Measurements from ENCODE around the gene YWHAB.

The YWHAB gene

DNA sequence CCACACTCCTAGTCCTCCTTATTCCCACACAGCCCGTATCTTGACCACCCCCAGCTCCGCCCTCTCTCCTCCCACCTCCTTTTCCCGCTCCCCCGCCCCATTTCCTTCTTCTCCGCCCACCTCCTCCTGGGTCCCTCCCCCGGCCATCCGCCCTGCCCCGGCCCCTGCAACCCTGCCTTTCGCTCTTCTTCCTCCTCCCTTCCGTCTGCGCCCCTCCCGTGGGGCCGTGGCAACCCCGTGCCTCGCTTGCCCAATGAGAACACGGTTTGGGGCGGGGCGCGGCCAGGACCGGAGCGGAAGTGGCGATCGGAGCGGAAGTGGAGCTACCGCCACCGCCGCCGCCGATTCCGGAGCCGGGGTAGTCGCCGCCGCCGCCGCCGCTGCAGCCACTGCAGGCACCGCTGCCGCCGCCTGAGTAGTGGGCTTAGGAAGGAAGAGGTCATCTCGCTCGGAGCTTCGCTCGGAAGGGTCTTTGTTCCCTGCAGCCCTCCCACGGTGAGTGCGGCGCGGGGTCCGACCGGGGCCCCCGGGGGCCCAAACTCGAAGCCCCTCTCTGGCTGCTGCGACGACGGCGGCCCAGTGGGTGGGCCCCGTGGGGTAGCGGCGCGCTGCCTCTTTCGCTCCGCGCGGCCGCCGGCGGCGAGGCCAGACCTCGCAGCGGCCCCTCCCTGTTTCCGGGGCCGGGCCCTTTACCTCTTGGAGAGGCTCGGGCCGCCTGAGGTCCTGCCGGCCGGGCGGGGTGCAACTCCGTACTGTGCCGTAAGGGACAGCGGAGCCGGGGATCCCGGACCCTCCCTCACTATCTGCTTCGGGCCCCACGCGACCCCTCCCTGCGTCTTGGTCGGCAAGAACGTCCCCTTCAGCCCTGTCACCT lies at the start of gene YWHAB:
YWHAB (plus strand) TSS at position 314 of the 874 bp plus-strand sequence. CDS start 15,829 bp downstream, outside the sequence.
- TF ChIP-seq ZFX (IDR thresholded peaks at IDR 0.05) = peak; percentile 52
- TF ChIP-seq, protein P1, sequence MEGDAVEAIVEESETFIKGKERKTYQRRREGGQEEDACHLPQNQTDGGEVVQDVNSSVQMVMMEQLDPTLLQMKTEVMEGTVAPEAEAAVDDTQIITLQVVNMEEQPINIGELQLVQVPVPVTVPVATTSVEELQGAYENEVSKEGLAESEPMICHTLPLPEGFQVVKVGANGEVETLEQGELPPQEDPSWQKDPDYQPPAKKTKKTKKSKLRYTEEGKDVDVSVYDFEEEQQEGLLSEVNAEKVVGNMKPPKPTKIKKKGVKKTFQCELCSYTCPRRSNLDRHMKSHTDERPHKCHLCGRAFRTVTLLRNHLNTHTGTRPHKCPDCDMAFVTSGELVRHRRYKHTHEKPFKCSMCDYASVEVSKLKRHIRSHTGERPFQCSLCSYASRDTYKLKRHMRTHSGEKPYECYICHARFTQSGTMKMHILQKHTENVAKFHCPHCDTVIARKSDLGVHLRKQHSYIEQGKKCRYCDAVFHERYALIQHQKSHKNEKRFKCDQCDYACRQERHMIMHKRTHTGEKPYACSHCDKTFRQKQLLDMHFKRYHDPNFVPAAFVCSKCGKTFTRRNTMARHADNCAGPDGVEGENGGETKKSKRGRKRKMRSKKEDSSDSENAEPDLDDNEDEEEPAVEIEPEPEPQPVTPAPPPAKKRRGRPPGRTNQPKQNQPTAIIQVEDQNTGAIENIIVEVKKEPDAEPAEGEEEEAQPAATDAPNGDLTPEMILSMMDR (conservative IDR thresholded peaks at IDR 0.05) = no peak; the same call in 1 of the 2 replicates
- peak within 1 kb of the TSS; percentile 92 for H3K27ac ChIP-seq

DNA sequence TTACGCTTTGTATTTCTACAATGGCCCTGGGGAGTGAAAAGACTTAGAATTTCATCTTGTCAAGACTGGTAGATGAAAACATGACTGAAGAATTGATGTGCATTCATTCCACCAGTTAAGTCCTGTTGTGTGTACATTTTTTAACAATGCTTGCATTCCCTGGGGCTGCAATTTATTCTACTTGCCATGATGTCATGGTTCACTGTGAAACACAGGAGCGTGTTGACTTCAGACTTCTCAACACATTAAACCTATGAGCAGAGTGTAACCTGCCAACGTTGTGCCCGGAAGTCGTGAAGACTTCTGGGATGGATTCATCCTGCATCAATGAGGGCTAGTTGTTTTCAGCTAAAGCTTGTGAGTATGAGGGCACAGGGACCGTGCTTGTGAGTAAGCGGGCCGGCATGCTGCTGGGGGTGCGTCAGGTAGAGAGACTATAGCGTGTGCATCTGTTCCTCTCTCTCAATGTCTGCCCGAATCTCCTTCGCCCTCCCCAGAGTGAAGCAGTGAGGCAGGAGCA lies 48.8 kb upstream of the YWHAB start:
- TF ChIP-seq, protein P1 (conservative IDR thresholded peaks at IDR 0.05) = no peak
- no peak for TF ChIP-seq ZFX (IDR thresholded peaks at IDR 0.05)
- H3K27ac ChIP-seq = no peak overlapping the region

DNA sequence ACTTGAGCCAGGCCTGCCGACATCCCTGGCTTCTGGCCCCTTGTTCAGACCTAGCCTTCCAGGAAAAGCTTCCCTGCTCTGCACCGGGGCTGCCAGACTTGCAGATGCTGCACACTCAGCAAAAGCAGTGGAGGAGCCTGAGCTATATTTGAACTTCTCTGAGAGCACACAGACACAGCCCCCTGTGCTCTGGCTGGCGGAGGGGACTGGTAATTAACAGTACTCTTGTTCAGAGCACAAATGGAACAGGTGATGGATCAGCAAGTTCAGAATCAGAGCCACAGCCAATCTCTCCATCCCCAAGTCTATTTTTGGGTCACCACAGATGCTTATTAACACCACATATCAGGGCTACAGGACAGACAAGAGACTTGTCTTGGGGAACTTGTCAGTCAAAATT lies 47.6 kb upstream of the YWHAB start:
- TF ChIP-seq ZFX (IDR thresholded peaks at IDR 0.05) = no peak
- TF ChIP-seq, protein P1 (conservative IDR thresholded peaks at IDR 0.05) = no peak

DNA sequence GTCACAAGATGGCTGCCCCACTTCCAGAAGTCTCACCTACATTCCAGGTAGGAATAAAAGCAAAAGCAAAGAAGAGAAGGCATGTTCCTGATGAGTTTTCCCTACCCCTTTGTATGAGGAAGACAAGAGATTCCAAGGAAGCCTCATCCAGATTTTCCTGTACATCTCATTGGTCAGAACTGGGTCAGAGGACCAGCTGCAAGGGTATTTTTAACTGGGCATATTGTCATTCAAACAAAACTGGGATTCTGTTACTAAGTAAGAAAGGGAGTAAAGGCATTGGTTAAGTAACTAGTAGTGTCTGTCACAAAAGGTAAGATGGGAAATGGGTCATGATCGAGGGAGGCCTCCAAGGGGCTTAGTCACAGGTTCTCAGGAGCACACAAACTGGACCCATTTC lies 47.0 kb upstream of the YWHAB start:
- no peak overlapping the region for H3K27ac ChIP-seq
- TF ChIP-seq, protein P1 (conservative IDR thresholded peaks at IDR 0.05) = no peak
- TF ChIP-seq ZFX (IDR thresholded peaks at IDR 0.05) = no peak

More for the DNA sequence above, 47.6 kb upstream of the YWHAB start:
- no peak overlapping the region for H3K27ac ChIP-seq

DNA sequence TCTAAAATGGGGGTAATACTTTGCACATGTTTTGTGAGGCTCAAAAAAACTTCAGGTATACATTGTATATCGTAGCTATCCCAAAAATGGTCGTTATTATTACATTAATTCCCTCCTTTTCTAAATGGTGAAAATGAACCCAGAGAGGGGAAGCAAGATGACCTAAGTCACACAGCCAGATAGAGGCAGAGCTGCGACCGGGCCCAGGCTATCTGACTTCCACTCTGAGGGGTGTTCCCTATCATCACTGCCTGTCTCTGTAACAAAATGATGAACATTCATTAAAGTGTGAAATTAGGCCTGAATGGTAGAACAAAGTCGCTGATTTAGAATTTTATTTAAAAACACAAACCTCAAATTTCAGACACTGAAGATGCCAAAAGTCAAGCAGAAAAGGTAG lies 46.0 kb upstream of the YWHAB start:
- TF ChIP-seq, protein P1 (conservative IDR thresholded peaks at IDR 0.05) = no peak
- TF ChIP-seq ZFX (IDR thresholded peaks at IDR 0.05) = no peak
- H3K27ac ChIP-seq = no peak overlapping the region

DNA sequence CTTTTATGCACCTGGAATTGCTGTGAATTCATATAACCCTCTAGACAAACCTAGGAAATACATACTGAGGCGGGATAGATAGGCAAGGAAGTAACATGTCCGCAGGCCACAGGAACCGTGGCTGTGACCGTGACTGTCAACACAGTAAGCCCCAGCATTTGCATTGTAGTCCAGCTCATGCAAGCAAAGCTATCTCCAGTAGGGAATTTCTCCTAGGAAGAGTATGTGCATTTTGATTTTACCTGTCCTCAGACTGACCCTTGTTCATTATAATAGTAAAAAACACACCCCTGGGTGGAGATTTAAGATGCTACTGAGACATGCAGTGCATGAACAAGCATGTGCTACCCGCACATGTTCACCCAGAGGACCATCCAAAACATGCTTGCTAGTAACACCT lies 44.7 kb upstream of the YWHAB start:
- no peak overlapping the region for H3K27ac ChIP-seq
- TF ChIP-seq, protein P1 (conservative IDR thresholded peaks at IDR 0.05) = no peak
- TF ChIP-seq ZFX (IDR thresholded peaks at IDR 0.05) = no peak

DNA sequence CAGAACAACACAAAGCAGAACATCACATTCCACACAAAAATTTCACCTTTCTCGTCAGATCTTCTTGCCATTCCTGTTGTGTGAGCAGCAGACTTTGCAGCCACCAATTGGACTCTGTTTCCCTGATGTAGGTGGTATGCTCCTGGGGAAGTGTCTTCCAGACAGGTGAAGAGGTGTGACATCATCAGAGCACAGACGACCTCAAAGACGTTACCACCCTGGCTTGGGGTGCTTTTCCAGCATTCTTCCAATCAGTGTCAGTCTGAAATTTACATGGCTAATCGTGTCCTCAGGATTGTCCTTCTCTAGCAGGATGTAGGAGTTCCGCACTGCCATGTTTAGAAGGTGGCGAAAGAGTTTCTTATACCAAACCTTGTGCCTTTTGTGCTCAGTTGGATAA lies 43.5 kb upstream of the YWHAB start:
- H3K27ac ChIP-seq = no peak overlapping the region
- TF ChIP-seq ZFX (IDR thresholded peaks at IDR 0.05) = no peak
- TF ChIP-seq, protein P1 (conservative IDR thresholded peaks at IDR 0.05) = no peak

Measured in C4-2B (cell line).